GM12874 (cell line): Measurements from ENCODE around the gene ZG16B.

Experiments used
- TF ChIP-seq, protein P1 (sequence below): IDR thresholded peaks from 2 replicates; pipeline ENCODE4 v1.5.1; 2011; ENCODE audit warnings: low read depth, mild to moderate bottlenecking, control low read depth, low read length, moderate library complexity; ENCODE audit not compliant: insufficient read depth

Gene ZG16B

DNA sequence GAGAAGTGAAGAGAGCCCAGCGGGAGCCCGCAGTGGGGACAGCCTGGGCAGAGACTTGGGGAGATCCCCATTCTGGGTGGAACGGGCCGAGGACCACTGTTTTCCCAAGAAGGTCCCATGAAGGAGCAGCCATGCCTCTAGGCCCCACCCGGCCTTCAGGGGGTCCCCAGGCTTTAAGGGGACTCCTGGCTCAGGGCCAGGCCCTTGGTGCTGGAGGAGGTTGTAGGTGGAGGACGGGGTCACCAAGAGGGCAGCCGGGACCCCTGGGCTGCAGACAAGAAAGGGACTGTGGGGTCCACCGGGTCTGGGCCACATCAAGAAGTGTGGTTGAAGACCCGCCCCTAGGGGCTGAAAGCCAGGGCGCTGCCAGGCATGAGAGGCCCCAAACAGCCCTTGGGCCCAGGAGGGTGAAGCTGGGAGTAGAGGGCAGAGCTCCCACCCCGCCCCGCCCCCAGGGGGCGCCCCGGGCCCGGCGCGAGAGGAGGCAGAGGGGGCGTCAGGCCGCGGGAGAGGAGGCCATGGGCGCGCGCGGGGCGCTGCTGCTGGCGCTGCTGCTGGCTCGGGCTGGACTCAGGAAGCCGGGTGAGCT is 13.3 kb upstream of the ZG16B start, which contains the start of gene PRSS21:
TSS of gene PRSS21 (plus strand) at position 487 of the 589 bp plus-strand sequence. CDS start at position 519, 32 bp downstream.
- TF ChIP-seq, protein P1, sequence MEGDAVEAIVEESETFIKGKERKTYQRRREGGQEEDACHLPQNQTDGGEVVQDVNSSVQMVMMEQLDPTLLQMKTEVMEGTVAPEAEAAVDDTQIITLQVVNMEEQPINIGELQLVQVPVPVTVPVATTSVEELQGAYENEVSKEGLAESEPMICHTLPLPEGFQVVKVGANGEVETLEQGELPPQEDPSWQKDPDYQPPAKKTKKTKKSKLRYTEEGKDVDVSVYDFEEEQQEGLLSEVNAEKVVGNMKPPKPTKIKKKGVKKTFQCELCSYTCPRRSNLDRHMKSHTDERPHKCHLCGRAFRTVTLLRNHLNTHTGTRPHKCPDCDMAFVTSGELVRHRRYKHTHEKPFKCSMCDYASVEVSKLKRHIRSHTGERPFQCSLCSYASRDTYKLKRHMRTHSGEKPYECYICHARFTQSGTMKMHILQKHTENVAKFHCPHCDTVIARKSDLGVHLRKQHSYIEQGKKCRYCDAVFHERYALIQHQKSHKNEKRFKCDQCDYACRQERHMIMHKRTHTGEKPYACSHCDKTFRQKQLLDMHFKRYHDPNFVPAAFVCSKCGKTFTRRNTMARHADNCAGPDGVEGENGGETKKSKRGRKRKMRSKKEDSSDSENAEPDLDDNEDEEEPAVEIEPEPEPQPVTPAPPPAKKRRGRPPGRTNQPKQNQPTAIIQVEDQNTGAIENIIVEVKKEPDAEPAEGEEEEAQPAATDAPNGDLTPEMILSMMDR = 0 out of 2 replicates have a peak, but pooled peaks have one; percentile 5

DNA sequence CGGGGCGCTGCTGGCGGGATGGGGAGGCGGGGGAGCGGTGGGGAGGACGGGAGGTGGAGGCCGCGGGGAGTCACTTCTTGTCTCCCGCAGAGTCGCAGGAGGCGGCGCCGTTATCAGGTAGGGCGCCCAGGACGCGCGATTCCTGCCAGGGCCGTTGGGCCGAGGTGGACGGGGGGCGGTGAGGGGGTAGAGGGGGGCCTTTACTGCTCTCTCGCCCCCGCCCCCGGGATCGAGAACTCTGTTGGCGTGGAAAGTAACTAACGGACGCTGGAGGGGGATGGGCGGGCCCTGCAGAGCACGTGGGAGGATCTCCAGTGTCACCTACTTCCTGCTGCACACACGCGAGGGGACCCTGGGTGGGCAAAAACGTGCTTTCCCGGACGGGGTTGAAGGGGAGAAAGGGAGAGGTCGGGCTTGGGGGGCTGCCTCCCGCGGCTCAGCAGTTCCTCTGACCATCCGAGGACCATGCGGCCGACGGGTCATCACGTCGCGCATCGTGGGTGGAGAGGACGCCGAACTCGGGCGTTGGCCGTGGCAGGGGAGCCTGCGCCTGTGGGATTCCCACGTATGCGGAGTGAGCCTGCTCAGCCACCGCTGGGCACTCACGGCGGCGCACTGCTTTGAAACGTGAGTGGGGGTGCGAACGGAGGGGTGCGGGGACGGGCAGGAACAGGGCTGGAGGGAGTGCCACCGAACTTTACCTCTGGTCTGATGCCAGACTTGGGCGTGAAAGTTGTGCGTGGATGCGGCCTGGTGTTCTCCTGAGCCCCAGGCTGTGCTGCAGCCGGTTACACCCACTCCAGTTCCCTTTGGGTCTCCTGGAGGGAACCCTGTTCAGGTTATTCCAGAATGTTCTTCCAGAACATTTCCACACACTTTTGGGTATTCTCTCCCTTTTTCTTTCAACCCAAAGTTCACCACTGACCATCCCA is 12.5 kb upstream of the ZG16B start:
- TF ChIP-seq, protein P1 = no peak

- TF ChIP-seq, protein P1 = no peak
Observed at GRCh38 chr16:2818272-2818876, 11.7 kb upstream of the ZG16B start.

DNA sequence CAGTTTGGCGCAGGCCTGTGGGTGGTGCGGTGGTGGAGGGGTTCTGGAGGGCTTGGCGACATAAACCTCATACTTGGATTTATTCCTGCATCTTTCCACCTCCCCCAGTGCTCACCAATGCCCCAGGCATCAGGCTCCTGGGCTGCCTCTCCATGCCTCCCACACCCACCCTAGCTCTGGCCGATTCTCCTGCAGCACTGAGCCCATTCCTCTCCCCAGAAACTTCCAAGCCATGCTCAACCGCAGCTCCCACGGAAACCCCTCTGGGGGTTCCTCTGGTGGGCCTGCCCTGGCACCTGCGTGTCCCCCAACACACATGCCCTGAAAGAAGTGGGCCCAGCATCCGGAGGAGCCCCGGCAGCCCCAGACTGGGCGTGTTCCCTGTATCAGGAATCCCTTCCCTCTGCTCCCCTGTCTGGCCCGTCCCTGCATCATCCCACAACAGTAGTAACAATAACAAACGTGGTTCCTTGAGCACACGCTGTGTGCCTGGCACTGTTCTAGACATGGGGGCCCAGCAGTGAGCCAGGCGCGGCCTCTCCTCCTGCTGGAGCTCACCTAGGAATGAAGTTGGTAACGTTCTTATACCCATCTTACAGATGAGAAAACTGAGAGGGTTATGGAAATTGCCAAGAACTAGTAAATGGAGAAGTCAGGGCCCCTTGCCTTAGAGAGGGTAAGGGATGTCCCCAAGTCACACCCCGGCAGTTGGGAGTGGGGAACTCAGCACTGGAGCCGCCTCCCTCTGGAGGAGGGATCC is 10.7 kb upstream of the ZG16B start:
- TF ChIP-seq, protein P1 = no peak

- TF ChIP-seq, protein P1 = no peak
Observed at GRCh38 chr16:2819939-2820835, 9.9 kb upstream of the ZG16B start.

- TF ChIP-seq, protein P1 = no peak
Observed at GRCh38 chr16:2820836-2821486, 9.1 kb upstream of the ZG16B start.
